ENCODE data around the gene MRPL40.

DNA sequence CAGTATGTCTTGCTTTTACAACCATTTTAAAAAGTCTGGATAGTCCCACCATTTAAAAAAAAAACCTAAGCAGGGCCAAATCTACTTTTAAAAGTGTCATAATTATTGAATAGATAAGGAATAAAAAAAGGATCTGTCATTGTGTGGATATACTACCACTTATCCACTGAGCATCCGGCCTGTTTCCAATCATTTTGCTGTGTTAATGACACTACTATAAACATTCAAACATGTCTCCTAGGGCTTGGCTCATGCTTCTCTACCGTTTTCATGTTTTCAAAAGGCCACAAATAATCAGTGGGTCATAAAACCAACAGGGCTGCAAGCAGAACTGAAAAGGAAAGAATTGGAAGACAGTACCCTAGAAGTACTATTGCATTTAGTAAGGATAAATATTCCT lies 27.7 kb downstream of the MRPL40 start:
- TF ChIP-seq, protein P1, sequence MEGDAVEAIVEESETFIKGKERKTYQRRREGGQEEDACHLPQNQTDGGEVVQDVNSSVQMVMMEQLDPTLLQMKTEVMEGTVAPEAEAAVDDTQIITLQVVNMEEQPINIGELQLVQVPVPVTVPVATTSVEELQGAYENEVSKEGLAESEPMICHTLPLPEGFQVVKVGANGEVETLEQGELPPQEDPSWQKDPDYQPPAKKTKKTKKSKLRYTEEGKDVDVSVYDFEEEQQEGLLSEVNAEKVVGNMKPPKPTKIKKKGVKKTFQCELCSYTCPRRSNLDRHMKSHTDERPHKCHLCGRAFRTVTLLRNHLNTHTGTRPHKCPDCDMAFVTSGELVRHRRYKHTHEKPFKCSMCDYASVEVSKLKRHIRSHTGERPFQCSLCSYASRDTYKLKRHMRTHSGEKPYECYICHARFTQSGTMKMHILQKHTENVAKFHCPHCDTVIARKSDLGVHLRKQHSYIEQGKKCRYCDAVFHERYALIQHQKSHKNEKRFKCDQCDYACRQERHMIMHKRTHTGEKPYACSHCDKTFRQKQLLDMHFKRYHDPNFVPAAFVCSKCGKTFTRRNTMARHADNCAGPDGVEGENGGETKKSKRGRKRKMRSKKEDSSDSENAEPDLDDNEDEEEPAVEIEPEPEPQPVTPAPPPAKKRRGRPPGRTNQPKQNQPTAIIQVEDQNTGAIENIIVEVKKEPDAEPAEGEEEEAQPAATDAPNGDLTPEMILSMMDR (IDR thresholded peaks at IDR 0.05; ENCODE audit: insufficient read depth, low read length, poor library complexity, severe bottlenecking) = no peak
- no peak for TF ChIP-seq EZH2phosphoT487 (conservative IDR thresholded peaks at IDR 0.05; ENCODE audit: low read length)
